Ureter (tissue), 1 donor: ENCODE data around the gene RBBP8NL. TPM values are rescaled to one million over a fixed set of nuclear protein-coding genes. Genes with fewer than 3 reads are reported as not detected.

Experiments used
- DNase-seq: peaks from one replicate; pipeline ENCODE4 v3.0.0-alpha.2; 2020; ENCODE audit warnings: low spot score
- total RNA-seq: library from RNA; stranded (reverse); gene quantifications from one replicate; pipeline ENCODE4 v1.2.4, GENCODE V29; 2023
- donor health status: DM: yes; HTN: yes; CAD: no.

RBBP8NL gene
- total RNA-seq, 1 donor from 2014 or later: 11.4 TPM

- no peak for DNase-seq
Observed at GRCh38 chr20:62422636-62423325, 4.6 kb downstream of the RBBP8NL start.

- no peak for DNase-seq
Observed at GRCh38 chr20:62421716-62421990, 5.7 kb downstream of the RBBP8NL start.

- no peak for DNase-seq
Observed at GRCh38 chr20:62420846-62421715, 6.3 kb downstream of the RBBP8NL start.

- DNase-seq: no peak
Observed at GRCh38 chr20:62419759-62420158, 7.6 kb downstream of the RBBP8NL start.

GRCh38 chr20:62418709-62419487, 8.4 kb downstream of the RBBP8NL start:
- DNase-seq: no peak

GRCh38 chr20:62417981-62418708, 9.2 kb downstream of the RBBP8NL start:
- no peak for DNase-seq

GRCh38 chr20:62416651-62417637, 10.4 kb downstream of the RBBP8NL start:
- no peak for DNase-seq

- no peak for DNase-seq
Observed at GRCh38 chr20:62415354-62416111, 11.8 kb downstream of the RBBP8NL start.

- no peak for DNase-seq
Observed at GRCh38 chr20:62413896-62414481, 13.3 kb downstream of the RBBP8NL start.

- DNase-seq: no peak
Observed at GRCh38 chr20:62413025-62413570, 14.2 kb downstream of the RBBP8NL start.

GRCh38 chr20:62412194-62413024, 14.9 kb downstream of the RBBP8NL start:
- DNase-seq: no peak

GRCh38 chr20:62411479-62412193, 15.7 kb downstream of the RBBP8NL start:
- DNase-seq: no peak

- DNase-seq: no peak
Observed at GRCh38 chr20:62410746-62411478, 16.4 kb downstream of the RBBP8NL start.

GRCh38 chr20:62409931-62410745, 17.2 kb downstream of the RBBP8NL start:
- peak; percentile 68 for DNase-seq

- no peak for DNase-seq
Observed at GRCh38 chr20:62409086-62409853, 18.1 kb downstream of the RBBP8NL start.
